HuH-7.5 (cell line): Measurements from ENCODE around the gene EML6.

Experiments used
- DNase-seq: peaks from one replicate; pipeline ENCODE4 v3.0.0; 2011; ENCODE audit warnings: low spot score

Gene EML6

GRCh38 chr2:54706622-54707021 lies 16.8 kb upstream of the EML6 start:
- DNase-seq, result no peak

GRCh38 chr2:54708584-54709335 lies 14.7 kb upstream of the EML6 start:
- DNase-seq, result no peak

- DNase-seq, result no peak
Observed at GRCh38 chr2:54709336-54709809, 14.1 kb upstream of the EML6 start.

- DNase-seq, result no peak
Observed at GRCh38 chr2:54710216-54710615, 13.2 kb upstream of the EML6 start.

- no peak for DNase-seq
Observed at GRCh38 chr2:54712516-54712915, 10.9 kb upstream of the EML6 start.

- DNase-seq, result no peak
Observed at GRCh38 chr2:54714996-54715395, 8.5 kb upstream of the EML6 start.

GRCh38 chr2:54716375-54716774 lies 7.1 kb upstream of the EML6 start:
- DNase-seq, result no peak

- DNase-seq, result no peak
Observed at GRCh38 chr2:54720563-54720962, 2.9 kb upstream of the EML6 start.

- DNase-seq, result peak; percentile 32
Observed at GRCh38 chr2:54722641-54723040, 821 bp upstream of the EML6 start.

GRCh38 chr2:54723996-54724559 lies 616 bp downstream of the EML6 start:
- no peak for DNase-seq

GRCh38 chr2:54724560-54725342 lies 1.3 kb downstream of the EML6 start:
- DNase-seq, result peak; percentile 57

GRCh38 chr2:54725343-54726099 lies 2.1 kb downstream of the EML6 start:
- peak; percentile 34 for DNase-seq

- DNase-seq, result no peak
Observed at GRCh38 chr2:54726431-54726830, 3.0 kb downstream of the EML6 start.

GRCh38 chr2:54726940-54727339 lies 3.5 kb downstream of the EML6 start:
- DNase-seq, result no peak

- peak; percentile 30 for DNase-seq
Observed at GRCh38 chr2:54728669-54729120, 5.2 kb downstream of the EML6 start.

GRCh38 chr2:54735636-54736035 lies 12.2 kb downstream of the EML6 start:
- no peak for DNase-seq

- DNase-seq, result no peak
Observed at GRCh38 chr2:54738281-54738680, 14.8 kb downstream of the EML6 start.

- no peak for DNase-seq
Observed at GRCh38 chr2:54740333-54740732, 16.9 kb downstream of the EML6 start.

- no peak for DNase-seq
Observed at GRCh38 chr2:54741250-54741649, 17.8 kb downstream of the EML6 start.

GRCh38 chr2:54750040-54750439 lies 26.6 kb downstream of the EML6 start:
- DNase-seq, result no peak

- no peak for DNase-seq
Observed at GRCh38 chr2:54752439-54752838, 29.0 kb downstream of the EML6 start.

GRCh38 chr2:54755641-54756326 lies 32.3 kb downstream of the EML6 start:
- DNase-seq, result no peak
